Lower leg skin (tissue), 4 donors: ENCODE results near the gene TTC29. TPM values are rescaled to one million over a fixed set of nuclear protein-coding genes. Genes with fewer than 3 reads are reported as not detected.

Experiments
- DNase-seq, 2 donors: peaks; one replicate each; pipeline ENCODE4 v3.0.0-alpha.2; 2019; ENCODE audit warnings: low spot score in 2 of 2
- H3K4me3 ChIP-seq: fragments of 200-600 bp; sonication (generic); 2 replicates; pipeline ENCODE4 v1.5.1; 2017; ENCODE audit warnings: mild to moderate bottlenecking, low read depth; ENCODE audit not compliant: poor library complexity, severe bottlenecking
- CTCF ChIP-seq, 3 donors: fragments of 450-650 bp; IDR thresholded peaks; one replicate each; pipeline ENCODE4 v1.5.1; 2016; ENCODE audit warnings: antibody characterized with exemption in 3 of 3, mild to moderate bottlenecking in 3 of 3, moderate library complexity in 2 of 3
- POLR2A ChIP-seq, 2 donors: fragments of 450-650 bp; IDR thresholded peaks; one replicate each; pipeline ENCODE4 v1.6.1; 2016 to 2017; ENCODE audit warnings: antibody characterized with exemption in 2 of 2, mild to moderate bottlenecking in 1 of 2, moderate library complexity in 1 of 2
- WGBS, 2 donors: methylation state at CpG; one replicate each; pipeline ENCODE4 v1.1.5; 2018; 5-methylcytosine and 5-hydroxymethylcytosine counted together
- intact Hi-C: fragments of 100-400 bp; cut with DNase I; formaldehyde crosslinking; loops from one replicate; pipeline ENCODE4 v1.15.0; 2023; ENCODE audit warnings: low total_unique reads
- total RNA-seq, 4 donors: library from RNA; depleted of rRNA; stranded (reverse); fragments of >200 nt; gene quantifications; one replicate each; pipeline ENCODE4 v1.1.0, GENCODE V29; 2016

TTC29 gene, protein sequence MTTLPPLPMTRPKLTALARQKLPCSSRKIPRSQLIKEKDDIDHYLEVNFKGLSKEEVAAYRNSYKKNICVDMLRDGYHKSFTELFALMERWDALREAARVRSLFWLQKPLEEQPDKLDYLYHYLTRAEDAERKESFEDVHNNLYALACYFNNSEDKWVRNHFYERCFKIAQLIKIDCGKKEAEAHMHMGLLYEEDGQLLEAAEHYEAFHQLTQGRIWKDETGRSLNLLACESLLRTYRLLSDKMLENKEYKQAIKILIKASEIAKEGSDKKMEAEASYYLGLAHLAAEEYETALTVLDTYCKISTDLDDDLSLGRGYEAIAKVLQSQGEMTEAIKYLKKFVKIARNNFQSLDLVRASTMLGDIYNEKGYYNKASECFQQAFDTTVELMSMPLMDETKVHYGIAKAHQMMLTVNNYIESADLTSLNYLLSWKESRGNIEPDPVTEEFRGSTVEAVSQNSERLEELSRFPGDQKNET
- under 1 TPM in 1 of 4 donors, not detected in 3; 0.13 TPM for total RNA-seq

DNA sequence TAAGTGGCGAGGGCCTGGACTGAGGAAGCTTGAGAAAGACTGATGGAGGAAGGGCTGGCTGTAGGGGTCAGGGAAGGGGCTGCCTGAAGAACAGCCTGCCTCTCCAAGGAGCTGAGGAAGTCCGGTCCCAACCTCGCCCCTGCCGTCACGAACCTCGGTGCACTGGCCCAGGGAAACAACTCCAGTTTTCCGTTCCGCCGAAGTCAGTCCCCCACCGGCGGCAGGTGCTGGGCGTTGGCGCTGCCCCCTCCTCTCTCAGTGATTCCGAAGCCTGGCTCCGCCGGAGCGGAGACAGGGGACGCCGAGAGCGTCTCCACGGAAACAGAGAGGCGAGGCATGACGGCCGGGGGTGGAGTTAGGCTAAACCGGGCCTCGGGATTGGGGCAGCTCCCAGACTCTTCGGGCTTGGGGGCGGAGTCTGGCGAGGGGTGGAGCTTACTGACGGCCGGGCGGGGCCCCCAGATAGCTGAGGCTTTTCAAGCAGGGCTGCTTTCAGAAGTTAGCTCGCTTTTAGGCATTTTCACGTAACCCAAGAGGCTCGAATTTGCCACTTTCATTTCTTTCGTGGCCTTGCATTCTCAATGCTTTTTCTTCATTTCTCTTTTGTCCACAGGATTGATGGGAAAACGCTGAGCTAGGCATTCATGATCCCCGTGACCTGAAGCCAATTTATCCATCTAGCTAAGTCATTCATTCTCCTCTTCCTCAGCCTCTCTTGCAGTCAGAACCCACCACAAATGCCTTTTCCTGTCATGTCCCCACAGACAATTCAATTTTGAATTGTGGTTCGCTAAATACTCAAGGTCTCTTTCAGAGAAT lies at the start of gene TTC29:
Gene TTC29 (minus strand): TSS at position 309 of the 819 bp plus-strand sequence. CDS start 5,969 bp downstream, outside the sequence.
- TF ChIP-seq CTCF (IDR thresholded peaks at IDR 0.05) (no peak), POLR2A (IDR thresholded peaks at IDR 0.05) (no peak)
- peak within 1 kb of the TSS; percentile 30 for H3K4me3 ChIP-seq
- 1 to 3% methylated on average over 28 to 39 of the region's 39 CpGs for WGBS, 2 donors
- intact Hi-C loops = no loop called here
- peak; percentile 85 to 98 for DNase-seq

DNA sequence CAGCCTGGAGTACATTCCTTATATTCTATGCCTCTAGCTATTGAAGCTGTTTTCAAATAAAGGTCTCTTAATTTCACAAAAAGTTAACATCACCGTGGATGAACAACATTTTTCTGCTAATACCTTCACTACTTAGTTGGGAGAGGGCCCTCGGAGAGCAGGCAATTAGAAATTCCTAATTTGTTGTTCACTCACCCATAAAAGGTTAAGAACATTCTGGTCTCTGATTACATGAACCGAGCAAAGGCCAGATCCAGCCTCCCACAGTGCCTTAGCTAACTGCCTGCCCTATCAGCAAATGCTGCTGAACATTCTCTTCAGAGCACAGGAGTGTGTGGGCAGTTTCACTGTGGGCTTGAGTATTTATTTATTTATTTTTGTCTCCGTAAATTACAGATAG lies 36.0 kb upstream of the TTC29 start:
- DNase-seq = no peak
- intact Hi-C loops = no loop called here
- no peak for TF ChIP-seq CTCF (IDR thresholded peaks at IDR 0.05)
- WGBS, 2 donors = 56 to 61% methylated on average over 4 of the region's 4 CpGs
- no peak overlapping the region for H3K4me3 ChIP-seq

- H3K4me3 ChIP-seq = no peak overlapping the region
- no peak for DNase-seq
- intact Hi-C loops = no loop called here
- TF ChIP-seq CTCF (IDR thresholded peaks at IDR 0.05) = no peak
- 62 to 68% methylated on average over 4 of the region's 4 CpGs for WGBS, 2 donors
Measured at GRCh38 chr4:146978641-146979040, 33.0 kb upstream of the TTC29 start.

- DNase-seq = no peak
- intact Hi-C loops = no loop called here
- H3K4me3 ChIP-seq = no peak overlapping the region
- 17 to 36% methylated on average over 1 of the region's 1 CpG for WGBS, 2 donors
- TF ChIP-seq CTCF (IDR thresholded peaks at IDR 0.05) = no peak
- no peak for TF ChIP-seq POLR2A (IDR thresholded peaks at IDR 0.05)
Measured at GRCh38 chr4:146976145-146976544, 30.5 kb upstream of the TTC29 start.

GRCh38 chr4:146975527-146975926 lies 29.9 kb upstream of the TTC29 start:
- 28 to 54% methylated on average over 1 of the region's 1 CpG for WGBS, 2 donors
- DNase-seq = no peak
- H3K4me3 ChIP-seq = no peak overlapping the region
- intact Hi-C loops = no loop called here
- TF ChIP-seq POLR2A (IDR thresholded peaks at IDR 0.05) = no peak
- TF ChIP-seq CTCF (IDR thresholded peaks at IDR 0.05) = no peak
